GM13977 (cell line): ENCODE measurements around the gene CNOT1.
"Not testable (repeated sequence)": the region's sequence is repeated elsewhere in the genome, so short reads cannot be mapped to it uniquely, and the experiment has no call there.

Experiments used
- DNase-seq: peaks from one replicate; pipeline ENCODE4 v3.0.0; 2012; ENCODE audit warnings: low spot score
- CTCF ChIP-seq: IDR thresholded peaks from 2 replicates; pipeline ENCODE4 v1.5.1; 2012; ENCODE audit warnings: mild to moderate bottlenecking, control low read depth; ENCODE audit not compliant: insufficient read depth; ENCODE audit errors: extremely low read depth, missing control alignments
- in situ Hi-C: fragments of 300-500 bp; cut with MboI; formaldehyde crosslinking; loops from one replicate; pipeline ENCODE4 v1.12.0; 2022; ENCODE audit warnings: low sequenced_read_pairs, low pct_unique_long_range_greater_than_20kb, mixed read lengths, inconsistent platforms; ENCODE audit not compliant: unreplicated experiment

CNOT1 gene

GRCh38 chr16:58582971-58583765 is 46.5 kb downstream of the CNOT1 start:
- DNase-seq = no peak
- no peak for TF ChIP-seq CTCF
- in situ Hi-C loops = no loop called here

- in situ Hi-C loops = no loop called here
- no peak for DNase-seq
- TF ChIP-seq CTCF = no peak
Measured at GRCh38 chr16:58582133-58582532, 47.5 kb downstream of the CNOT1 start.

GRCh38 chr16:58579587-58579986 is 50.0 kb downstream of the CNOT1 start:
- in situ Hi-C loops = no loop called here
- no peak for DNase-seq
- no peak for TF ChIP-seq CTCF

- TF ChIP-seq CTCF = no peak
- DNase-seq = no peak
- in situ Hi-C loops = no loop called here
Measured at GRCh38 chr16:58578642-58579041, 51.0 kb downstream of the CNOT1 start.

GRCh38 chr16:58577141-58577540 is 52.5 kb downstream of the CNOT1 start:
- in situ Hi-C loops = no loop called here
- TF ChIP-seq CTCF = no peak
- no peak for DNase-seq

- TF ChIP-seq CTCF = no peak
- in situ Hi-C loops = no loop called here
- DNase-seq = no peak
Measured at GRCh38 chr16:58574895-58575294, 54.7 kb downstream of the CNOT1 start.

GRCh38 chr16:58565697-58566096 is 63.9 kb downstream of the CNOT1 start:
- DNase-seq, in situ Hi-C loops: not testable (repeated sequence)
